HepG2 (cell line): Measurements from ENCODE around the gene ASB16. TPM values are rescaled to one million over a fixed set of nuclear protein-coding genes. Genes with fewer than 3 reads are reported as not detected.

ENCODE experiments used
- ARNT2 ChIP-seq: sonication (generic); formaldehyde crosslinking; IDR thresholded peaks from 2 replicates; pipeline ENCODE4 v1.8.0; 2022; ENCODE audit warnings: mild to moderate bottlenecking, low read depth, missing genetic modification reagents, moderate library complexity
- ATAD3A ChIP-seq: sonication (generic); formaldehyde crosslinking; IDR thresholded peaks from 2 replicates; pipeline ENCODE4 v1.4.0; 2020; ENCODE audit warnings: missing genetic modification reagents
- CSRNP2 ChIP-seq: sonication (generic); formaldehyde crosslinking; conservative IDR thresholded peaks from 2 replicates; pipeline ENCODE4 v1.8.0; 2022; ENCODE audit warnings: low read depth, missing genetic modification reagents
- HDAC6 ChIP-seq: fragments of 200-600 bp; sonication (generic); IDR thresholded peaks from 2 replicates; pipeline ENCODE4 v1.7.0; 2017; ENCODE audit warnings: mild to moderate bottlenecking, antibody characterized with exemption, low read length, low read depth
- HNF1B ChIP-seq: sonication (generic); formaldehyde crosslinking; IDR thresholded peaks from 2 replicates; pipeline ENCODE4 v1.5.1; 2020; ENCODE audit warnings: mild to moderate bottlenecking, moderate library complexity, missing genetic modification reagents
- KDM5A ChIP-seq: fragments of 200-600 bp; sonication (generic); IDR thresholded peaks from 2 replicates; pipeline ENCODE4 v1.7.0; 2018; ENCODE audit warnings: antibody characterized with exemption, mild to moderate bottlenecking, low read length, borderline replicate concordance
- MAZ ChIP-seq, 2 experiments: sonication (generic) in 1 of 2; formaldehyde crosslinking in 1 of 2; IDR thresholded peaks; 2 replicates each; pipeline versions ENCODE4 v1.5.0 to v1.6.1; 2012 to 2020; ENCODE audit warnings: low read depth in 2 of 2, mild to moderate bottlenecking in 2 of 2, borderline replicate concordance in 1 of 2, improper control_type of control experiment in 1 of 2, low read length in 1 of 2, missing genetic modification reagents in 1 of 2, moderate library complexity in 1 of 2
- NONO ChIP-seq, 2 experiments: fragments of 450-650 bp in 1 of 2; sonication (generic) in 1 of 2; formaldehyde crosslinking in 1 of 2; IDR thresholded peaks in 1 of 2; conservative IDR thresholded peaks in 1 of 2; 2 replicates each; pipeline versions ENCODE4 v1.6.1 to v1.8.0; 2017 to 2022; ENCODE audit warnings: mild to moderate bottlenecking in 1 of 2, missing genetic modification reagents in 1 of 2, moderate library complexity in 1 of 2
- REL ChIP-seq: sonication (generic); formaldehyde crosslinking; conservative IDR thresholded peaks from 2 replicates; pipeline ENCODE4 v1.8.0; 2022; ENCODE audit warnings: mild to moderate bottlenecking, missing genetic modification reagents, moderate library complexity
- RELA ChIP-seq: sonication (generic); formaldehyde crosslinking; IDR thresholded peaks from 2 replicates; pipeline ENCODE4 v1.4.0; 2020; ENCODE audit warnings: missing genetic modification reagents
- RORA ChIP-seq: sonication (generic); formaldehyde crosslinking; IDR thresholded peaks from 2 replicates; pipeline ENCODE4 v1.5.0; 2020; ENCODE audit warnings: mild to moderate bottlenecking, missing genetic modification reagents, moderate library complexity
- SMAD3 ChIP-seq: sonication (generic); formaldehyde crosslinking; IDR thresholded peaks from 2 replicates; pipeline ENCODE4 v1.4.0; 2020; ENCODE audit warnings: missing genetic modification reagents
- ZNF180 ChIP-seq: sonication (generic); formaldehyde crosslinking; IDR thresholded peaks from 2 replicates; pipeline ENCODE4 v1.4.0; 2020; ENCODE audit warnings: low read depth, missing genetic modification reagents, borderline replicate concordance
- ZNF260 ChIP-seq: sonication (generic); formaldehyde crosslinking; IDR thresholded peaks from 2 replicates; pipeline ENCODE4 v1.4.0; 2020; ENCODE audit warnings: missing genetic modification reagents, low read depth, mild to moderate bottlenecking, borderline replicate concordance
- ZNF552 ChIP-seq: sonication (generic); formaldehyde crosslinking; IDR thresholded peaks from 2 replicates; pipeline ENCODE4 v1.9.0; 2022; ENCODE audit warnings: missing genetic modification reagents, mild to moderate bottlenecking, borderline replicate concordance
- ZNF567 ChIP-seq: sonication (generic); formaldehyde crosslinking; IDR thresholded peaks from 2 replicates; pipeline ENCODE4 v1.8.1; 2023; ENCODE audit warnings: mild to moderate bottlenecking, missing genetic modification reagents, borderline replicate concordance
- ZNF576 ChIP-seq: sonication (generic); formaldehyde crosslinking; IDR thresholded peaks from 2 replicates; pipeline ENCODE4 v1.4.0; 2020; ENCODE audit warnings: mild to moderate bottlenecking, missing genetic modification reagents
- ZNF687 ChIP-seq: sonication (generic); formaldehyde crosslinking; IDR thresholded peaks from 2 replicates; pipeline ENCODE4 v1.5.1; 2020; ENCODE audit warnings: mild to moderate bottlenecking, missing genetic modification reagents, moderate library complexity
- ZNF720 ChIP-seq: sonication (generic); formaldehyde crosslinking; IDR thresholded peaks from 2 replicates; pipeline ENCODE4 v1.4.0; 2020; ENCODE audit warnings: missing genetic modification reagents
- polyA plus RNA-seq, 8 experiments: library from polyadenylated mRNA; depleted of rRNA in 3 of 8; stranded (reverse) in 7 of 8; unstranded in 1 of 8; fragments of >200 nt; fragmentation: Illumina TruSeq in 4 of 8; extraction: Trizol in 4 of 8; gene quantifications; 2 replicates each; pipeline versions ENCODE4 v1.2.1 to v1.2.3, GENCODE V29; 2011 to 2016; ENCODE audit warnings: low read depth in 4 of 8, missing spikeins in 1 of 8, mixed read lengths in 1 of 8; ENCODE audit not compliant: insufficient read depth in 1 of 8
- total RNA-seq, 5 experiments: library from RNA; depleted of rRNA; stranded (reverse); fragments of >200 nt; fragmentation: Illumina TruSeq; extraction: Trizol; gene quantifications; 2 replicates each; pipeline ENCODE4 v1.2.3, GENCODE V29; 2016; ENCODE audit warnings: low read depth in 1 of 5

The ASB16 gene
- total and polyA plus RNA-seq, 2 of the 13 experiments (the other 11 are each of a cell fraction or from before 2014, with no cell fraction given): 0.07 TPM; not detected in 1

- no peak for TF ChIP-seq HDAC6
- no peak for TF ChIP-seq CSRNP2
- no peak for TF ChIP-seq NONO (IDR thresholded peaks at IDR 0.05)
- no peak; the same call in 1 of the 2 replicates for TF ChIP-seq NONO (CRISPR knock-in tag; conservative IDR thresholded peaks at IDR 0.05)
- TF ChIP-seq RORA (CRISPR knock-in tag): no peak
- TF ChIP-seq ZNF260 (CRISPR knock-in tag): no peak
- no peak for TF ChIP-seq KDM5A
- TF ChIP-seq ZNF552 (CRISPR knock-in tag): no peak
- TF ChIP-seq ATAD3A (CRISPR knock-in tag): no peak
- TF ChIP-seq ARNT2 (CRISPR knock-in tag): no peak
- no peak for TF ChIP-seq HNF1B (CRISPR knock-in tag)
- 0 out of 2 replicates have a peak, but pooled peaks have one; percentile 53 for TF ChIP-seq RELA
- peak; percentile 69 for TF ChIP-seq ZNF687 (CRISPR knock-in tag)
- no peak for TF ChIP-seq ZNF720 (CRISPR knock-in tag)
- TF ChIP-seq ZNF567 (CRISPR knock-in tag): no peak
- TF ChIP-seq REL: no peak
- no peak for TF ChIP-seq SMAD3 (CRISPR knock-in tag)
- TF ChIP-seq MAZ (IDR thresholded peaks at IDR 0.05; ENCODE audit: borderline replicate concordance, low read depth, low read length): peak; percentile 27; the same call in 1 of the 2 replicates
- peak; percentile 53 for TF ChIP-seq MAZ (CRISPR knock-in tag; IDR thresholded peaks at IDR 0.05; ENCODE audit: low read depth)
- no peak for TF ChIP-seq ZNF576 (CRISPR knock-in tag)
- no peak for TF ChIP-seq ZNF180 (CRISPR knock-in tag)
These were observed 50.8 kb downstream of the ASB16 start (continued) for GRCh38 chr17:44221084-44221861.
